B cell (primary cell): ENCODE data around the gene TTC28. TPM values are rescaled to one million over a fixed set of nuclear protein-coding genes. Genes with fewer than 3 reads are reported as not detected.

ENCODE experiments used
- ATAC-seq: fragments of 200-7000 bp; cut with Tn5 transposase; one replicate; pipeline ENCODE4 v1.10.0; 2021; ENCODE audit warnings: low read depth, mild to moderate bottlenecking, moderate number of reproducible peaks, moderate library complexity
- CTCF ChIA-PET: fragments of 350-600 bp; sonication (Branson Sonifier 250); formaldehyde crosslinking; loops from one replicate; lab custom pipeline; 2021; ENCODE audit warnings: antibody characterized with exemption, inconsistent platforms; lab: Charles Lee
- POLR2A ChIA-PET: fragments of 350-600 bp; sonication (Branson Sonifier 250); formaldehyde crosslinking; loops from one replicate; lab custom pipeline; 2021; ENCODE audit warnings: antibody characterized with exemption; lab: Charles Lee
- DNase-seq: peaks from one replicate; pipeline ENCODE4 v3.0.0; 2013
- H2AFZ ChIP-seq: 2 replicates; pipeline ENCODE4 v1.6.1; 2012; ENCODE audit warnings: mild to moderate bottlenecking, low read depth, low read length; ENCODE audit not compliant: insufficient read depth, poor library complexity, severe bottlenecking
- H3K27ac ChIP-seq, 2 donors: 1 replicate in 1 of 2; 2 replicates in 1 of 2; pipeline ENCODE4 v1.5.1; 2012 to 2013; ENCODE audit warnings: low read length in 2 of 2, mild to moderate bottlenecking in 2 of 2, moderate library complexity in 1 of 2
- H3K27me3 ChIP-seq, 4 experiments: fragments of 200-600 bp in 1 of 4; sonication (generic) in 1 of 4; replicated peaks in 1 of 4; 1 replicate in 2 of 4; 2 replicates in 2 of 4; pipeline versions ENCODE4 v1.6.1 to v1.7.0; 2013 to 2016; ENCODE audit warnings: low read length in 3 of 4, mild to moderate bottlenecking in 2 of 4, mixed read lengths in 1 of 4, moderate library complexity in 1 of 4; ENCODE audit not compliant: insufficient read depth in 4 of 4, control insufficient read depth in 3 of 4; ENCODE audit errors: control extremely low read depth in 1 of 4
- H3K36me3 ChIP-seq, 2 experiments: replicated peaks in 1 of 2; 1 replicate in 1 of 2; 2 replicates in 1 of 2; pipeline versions ENCODE4 v1.6.1 to v1.7.1; 2013; ENCODE audit warnings: low read length in 1 of 2; ENCODE audit not compliant: insufficient read depth in 2 of 2, control insufficient read depth in 1 of 2; ENCODE audit errors: control extremely low read depth in 1 of 2, extremely low read depth in 1 of 2
- H3K4me1 ChIP-seq, 2 donors: fragments of 200-600 bp in 1 of 2; sonication (generic) in 1 of 2; 1 replicate in 1 of 2; 2 replicates in 1 of 2; pipeline versions ENCODE4 v1.5.1 to v1.6.1; 2013 to 2017; ENCODE audit warnings: low read length in 2 of 2; ENCODE audit not compliant: control insufficient read depth in 2 of 2, insufficient read depth in 2 of 2
- H3K4me2 ChIP-seq: replicated peaks from 2 replicates; pipeline ENCODE3; 2012; ENCODE audit warnings: mild to moderate bottlenecking, low read depth, low read length; ENCODE audit not compliant: poor library complexity, severe bottlenecking
- H3K4me3 ChIP-seq, 5 experiments: fragments of 200-600 bp in 1 of 5; sonication (generic) in 1 of 5; 1 replicate in 3 of 5; 2 replicates in 2 of 5; pipeline versions ENCODE4 v1.5.1 to v1.7.0; 2011 to 2016; ENCODE audit warnings: low read length in 4 of 5, mild to moderate bottlenecking in 4 of 5, low read depth in 2 of 5, control low read depth in 1 of 5, moderate library complexity in 1 of 5; ENCODE audit not compliant: insufficient read depth in 1 of 5; ENCODE audit errors: control extremely low read depth in 1 of 5, extremely low read depth in 1 of 5
- H3K79me2 ChIP-seq: fragments of 200-600 bp; sonication (generic); one replicate; pipeline ENCODE4 v1.6.0; 2016; ENCODE audit warnings: low read length; ENCODE audit not compliant: control insufficient read depth, insufficient read depth
- H3K9ac ChIP-seq: fragments of 200-600 bp; sonication (generic); 2 replicates; pipeline ENCODE4 v1.6.1; 2017; ENCODE audit warnings: mild to moderate bottlenecking, low read length, moderate library complexity
- H3K9me3 ChIP-seq, 3 donors: one replicate each; pipeline versions ENCODE4 v1.6.1 to v1.7.1; 2013; ENCODE audit warnings: low read length in 2 of 3; ENCODE audit not compliant: control insufficient read depth in 2 of 3, insufficient read depth in 1 of 3; ENCODE audit errors: control extremely low read depth in 1 of 3
- H4K20me1 ChIP-seq: 2 replicates; pipeline ENCODE4 v1.6.0; 2012; ENCODE audit warnings: mild to moderate bottlenecking, low read length; ENCODE audit not compliant: insufficient read depth, control insufficient read depth, poor library complexity, severe bottlenecking
- H3K27ac Mint-ChIP-seq: one replicate; pipeline ENCODE4 v1.8.0; 2021; ENCODE audit warnings: mixed read lengths
- H3K27me3 Mint-ChIP-seq: one replicate; pipeline ENCODE4 v1.8.0; 2021; ENCODE audit warnings: mixed read lengths
- H3K4me1 Mint-ChIP-seq: one replicate; pipeline ENCODE4 v1.8.0; 2021; ENCODE audit warnings: mixed read lengths
- H3K4me3 Mint-ChIP-seq: one replicate; pipeline ENCODE4 v1.8.0; 2021; ENCODE audit warnings: mixed read lengths
- H3K9me3 Mint-ChIP-seq: one replicate; pipeline ENCODE4 v1.8.0; 2022; ENCODE audit warnings: mixed read lengths; ENCODE audit not compliant: insufficient read depth
- CTCF ChIP-seq: fragments of 200-600 bp; IDR thresholded peaks from one replicate; pipeline ENCODE4 v1.8.0; 2022; ENCODE audit warnings: antibody characterized with exemption, mild to moderate bottlenecking
- EZH2 ChIP-seq: IDR thresholded peaks from 2 replicates; pipeline ENCODE4 v1.6.1; 2012; ENCODE audit warnings: borderline replicate concordance, low read depth, mild to moderate bottlenecking, moderate library complexity, low read length; ENCODE audit not compliant: insufficient read depth, poor library complexity, severe bottlenecking
- WGBS: methylation state at CpG from one replicate; pipeline ENCODE4 v1.1.5; 2013; ENCODE audit warnings: missing lambda C conversion rate; ENCODE audit not compliant: insufficient coverage; 5-methylcytosine and 5-hydroxymethylcytosine counted together
- intact Hi-C: fragments of 100-400 bp; cut with micrococcal nuclease; formaldehyde crosslinking; loops from one replicate; pipeline ENCODE4 v1.10.0; 2022
- polyA plus RNA-seq: library from polyadenylated mRNA; depleted of rRNA; stranded (reverse); fragments of >200 nt; gene quantifications from 2 replicates; pipeline ENCODE4 v1.2.3, GENCODE V29; 2012
- total RNA-seq, 2 donors: library from RNA; stranded (reverse); fragments of 120-200 nt in 1 of 2; gene quantifications; 1 replicate in 1 of 2; 2 replicates in 1 of 2; pipeline versions ENCODE4 v1.2.3 to v1.2.4, GENCODE V29; 2013 to 2022

Gene TTC28
- total and polyA plus RNA-seq, 2 donors (not counting 1 experiment from before 2014, with no cell fraction given): 4.5 to 7.3 TPM

DNA sequence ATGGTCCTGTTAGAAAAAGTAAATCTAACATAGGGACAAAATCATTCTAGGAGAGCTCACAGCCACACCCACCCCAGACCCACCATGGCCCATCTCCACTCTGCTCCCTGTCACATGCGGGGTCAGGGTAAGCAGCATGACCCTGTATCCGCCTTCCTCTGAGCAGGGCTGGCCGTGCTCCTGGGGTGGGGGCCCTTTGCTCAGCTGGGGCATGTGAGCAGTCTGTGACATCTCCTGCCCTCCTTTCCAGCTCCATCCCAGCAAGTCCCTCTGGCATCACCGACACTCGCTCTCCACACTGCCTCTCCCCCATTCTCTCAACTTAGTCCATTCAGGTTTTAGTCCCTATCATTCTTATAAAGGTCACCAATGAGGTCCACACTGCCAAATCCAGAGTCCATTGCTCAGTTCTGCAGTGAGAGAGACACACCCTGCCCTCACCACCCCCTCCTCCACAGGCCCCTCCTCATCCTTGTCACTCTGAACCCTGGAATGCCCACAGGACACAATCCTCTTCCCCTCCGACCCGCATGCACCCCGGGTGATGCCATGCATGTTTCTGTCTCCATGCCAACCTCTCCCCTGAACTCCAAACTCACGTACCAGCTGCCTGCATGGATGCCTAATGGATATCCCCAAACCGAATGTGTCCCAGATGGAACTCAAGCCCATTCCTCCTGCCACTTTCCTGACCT, 695.5 kb downstream of the TTC28 start:
- no peak overlapping the region for H3K9ac ChIP-seq
- no peaks in the 10 kb centered on the region for H4K20me1 ChIP-seq
- H3K27ac Mint-ChIP-seq: no peak overlapping the region
- H3K4me2 ChIP-seq: no peak overlapping the region
- WGBS: 88% methylated on average over 10 of the region's 10 CpGs
- H2AFZ ChIP-seq: no peak overlapping the region
- intact Hi-C loops: no loop called here
- H3K9me3 ChIP-seq: no peaks in the 10 kb centered on the region
- ATAC-seq (no peak), DNase-seq (no peak)
- H3K4me3 Mint-ChIP-seq: no peak overlapping the region
- H3K4me3 ChIP-seq: no peak overlapping the region
- no peak for TF ChIP-seq EZH2
- TF ChIP-seq CTCF: no peak
- H3K9me3 Mint-ChIP-seq: no peaks in the 10 kb centered on the region
- H3K36me3 ChIP-seq: no peaks in the 10 kb centered on the region
- ChIA-PET POLR2A (no interaction called here), CTCF (interaction anchor here (0.9 to 1.0 kb wide), 2 partner anchors 12 to 103 kb away, joined by 3 read pairs; no protein-coding TSS in a partner anchor)
- H3K79me2 ChIP-seq: no peaks in the 10 kb centered on the region
- H3K27ac ChIP-seq: no peak overlapping the region
- H3K27me3 Mint-ChIP-seq: no peaks in the 10 kb centered on the region
- H3K27me3 ChIP-seq: no peaks in the 10 kb centered on the region
- H3K4me1 ChIP-seq: no peaks in the 10 kb centered on the region
- H3K4me1 Mint-ChIP-seq: no peaks in the 10 kb centered on the region

GRCh38 chr22:27983361-27983791, 696.3 kb downstream of the TTC28 start:
- ChIA-PET POLR2A (no interaction called here), CTCF (interaction anchor here (0.9 to 1.5 kb wide), 3 partner anchors 11 to 102 kb away, joined by 3 to 5 read pairs (median 3); no protein-coding TSS in a partner anchor)
- no peaks in the 10 kb centered on the region for H3K4me1 ChIP-seq
- H3K27me3 ChIP-seq: no peaks in the 10 kb centered on the region
- H3K9me3 ChIP-seq: no peaks in the 10 kb centered on the region
- H3K9ac ChIP-seq: no peak overlapping the region
- H4K20me1 ChIP-seq: no peaks in the 10 kb centered on the region
- Mint-ChIP-seq H3K4me3 (no peak overlapping the region), H3K9me3 (no peaks in the 10 kb centered on the region), H3K4me1 (no peaks in the 10 kb centered on the region), H3K27me3 (no peaks in the 10 kb centered on the region), H3K27ac (no peak overlapping the region)
- H3K4me3 ChIP-seq: no peak overlapping the region
- H3K27ac ChIP-seq: no peak overlapping the region
- 95% methylated on average over 12 of the region's 15 CpGs for WGBS
- no peak overlapping the region for H2AFZ ChIP-seq
- no peak for ATAC-seq
- no peak for DNase-seq
- no peak for TF ChIP-seq EZH2
- intact Hi-C loops: no loop called here
- no peaks in the 10 kb centered on the region for H3K36me3 ChIP-seq
- no peaks in the 10 kb centered on the region for H3K79me2 ChIP-seq
- no peak overlapping the region for H3K4me2 ChIP-seq
